Measurements from ENCODE around the gene PBX3.

Gene PBX3

DNA sequence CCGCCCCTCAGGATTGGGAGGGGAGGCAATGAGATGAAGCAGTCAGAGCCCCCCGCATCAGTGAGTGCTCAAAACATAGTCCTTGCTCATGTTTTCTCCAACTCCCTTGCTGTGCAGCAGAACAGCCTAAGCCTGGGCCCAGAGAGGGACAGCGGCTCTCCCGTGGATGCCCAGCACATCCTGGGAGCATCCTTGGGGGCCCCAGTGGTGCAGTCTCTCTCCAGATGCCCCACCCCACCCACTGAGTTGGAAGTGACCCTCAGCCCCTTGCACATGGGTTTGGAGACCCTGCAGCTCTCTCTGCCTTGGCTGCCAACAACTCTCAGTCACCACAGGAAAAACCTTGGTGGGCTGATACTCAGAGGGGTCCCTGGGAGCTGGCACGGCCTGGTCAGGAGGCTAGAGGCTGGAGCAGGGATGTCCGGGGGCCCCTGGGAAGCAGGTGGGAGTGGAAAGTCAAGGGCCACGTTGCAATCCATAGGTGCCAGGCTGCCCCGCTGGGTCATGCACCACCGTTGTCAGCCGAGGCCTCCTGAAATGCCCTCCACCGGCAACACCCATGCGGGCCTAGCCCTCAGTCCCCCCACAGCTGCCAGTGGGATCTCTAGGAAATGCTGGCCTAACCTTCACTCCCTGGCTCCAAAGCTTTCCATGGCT lies 242.5 kb downstream of the PBX3 start:
- TF ChIP-seq ZFX (IDR thresholded peaks at IDR 0.05): no peak
- TF ChIP-seq, protein P1, sequence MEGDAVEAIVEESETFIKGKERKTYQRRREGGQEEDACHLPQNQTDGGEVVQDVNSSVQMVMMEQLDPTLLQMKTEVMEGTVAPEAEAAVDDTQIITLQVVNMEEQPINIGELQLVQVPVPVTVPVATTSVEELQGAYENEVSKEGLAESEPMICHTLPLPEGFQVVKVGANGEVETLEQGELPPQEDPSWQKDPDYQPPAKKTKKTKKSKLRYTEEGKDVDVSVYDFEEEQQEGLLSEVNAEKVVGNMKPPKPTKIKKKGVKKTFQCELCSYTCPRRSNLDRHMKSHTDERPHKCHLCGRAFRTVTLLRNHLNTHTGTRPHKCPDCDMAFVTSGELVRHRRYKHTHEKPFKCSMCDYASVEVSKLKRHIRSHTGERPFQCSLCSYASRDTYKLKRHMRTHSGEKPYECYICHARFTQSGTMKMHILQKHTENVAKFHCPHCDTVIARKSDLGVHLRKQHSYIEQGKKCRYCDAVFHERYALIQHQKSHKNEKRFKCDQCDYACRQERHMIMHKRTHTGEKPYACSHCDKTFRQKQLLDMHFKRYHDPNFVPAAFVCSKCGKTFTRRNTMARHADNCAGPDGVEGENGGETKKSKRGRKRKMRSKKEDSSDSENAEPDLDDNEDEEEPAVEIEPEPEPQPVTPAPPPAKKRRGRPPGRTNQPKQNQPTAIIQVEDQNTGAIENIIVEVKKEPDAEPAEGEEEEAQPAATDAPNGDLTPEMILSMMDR (conservative IDR thresholded peaks at IDR 0.05): no peak
- no peak overlapping the region for H3K27ac ChIP-seq

DNA sequence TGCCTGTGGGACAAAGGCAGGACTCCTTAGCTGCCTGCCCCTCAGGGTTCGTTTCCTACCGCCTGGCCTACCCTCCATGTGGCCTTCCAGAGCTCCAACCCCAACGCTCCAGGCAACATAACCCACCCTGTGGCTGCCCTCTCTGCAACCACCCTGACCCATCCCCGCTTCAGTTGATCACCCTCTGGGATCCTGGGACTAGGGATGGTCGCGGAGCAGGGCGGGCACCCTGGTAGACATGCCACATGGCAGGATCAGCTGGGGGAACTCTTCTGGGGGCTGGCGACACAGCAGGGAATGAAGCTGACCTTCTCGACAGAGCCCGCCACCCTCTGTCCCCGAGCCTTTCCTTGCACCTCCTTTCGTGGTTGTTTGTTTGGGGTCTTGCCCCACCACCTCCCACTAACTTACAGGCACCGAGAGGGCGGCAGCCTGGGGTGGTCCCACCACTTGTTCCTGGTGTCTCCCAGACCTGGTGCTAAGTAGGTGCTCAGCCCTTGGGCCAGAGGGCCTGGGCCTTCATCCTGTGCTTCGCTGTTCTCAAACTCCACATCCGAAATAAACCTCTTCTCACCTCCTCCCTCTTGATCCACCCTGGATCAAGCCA lies 243.1 kb downstream of the PBX3 start:
- TF ChIP-seq, protein P1 (conservative IDR thresholded peaks at IDR 0.05): no peak
- H3K27ac ChIP-seq: no peak overlapping the region

DNA sequence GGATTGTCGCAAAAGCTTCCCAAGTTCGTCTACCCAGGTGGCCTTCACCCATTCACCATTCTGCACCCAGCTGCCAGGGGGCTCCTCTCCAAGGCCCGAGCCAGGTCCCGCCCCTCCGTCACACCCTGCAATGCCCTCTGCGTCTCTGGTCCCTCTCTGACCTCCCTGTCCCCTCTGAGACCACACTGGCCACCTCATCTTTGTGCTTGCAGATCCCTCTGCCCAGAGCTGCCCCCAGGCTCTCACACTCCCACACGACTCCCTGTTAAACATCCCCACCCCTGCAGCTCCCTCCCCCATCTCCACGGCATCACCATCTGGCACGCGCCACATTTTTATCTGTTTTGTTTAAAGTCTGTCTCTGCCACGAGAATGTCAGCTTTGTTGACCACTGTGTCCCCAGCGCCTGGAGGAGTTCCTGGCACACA lies 243.6 kb downstream of the PBX3 start:
- no peak for TF ChIP-seq ZFX (IDR thresholded peaks at IDR 0.05)
- TF ChIP-seq, protein P1 (conservative IDR thresholded peaks at IDR 0.05): no peak
- H3K27ac ChIP-seq: no peak overlapping the region

DNA sequence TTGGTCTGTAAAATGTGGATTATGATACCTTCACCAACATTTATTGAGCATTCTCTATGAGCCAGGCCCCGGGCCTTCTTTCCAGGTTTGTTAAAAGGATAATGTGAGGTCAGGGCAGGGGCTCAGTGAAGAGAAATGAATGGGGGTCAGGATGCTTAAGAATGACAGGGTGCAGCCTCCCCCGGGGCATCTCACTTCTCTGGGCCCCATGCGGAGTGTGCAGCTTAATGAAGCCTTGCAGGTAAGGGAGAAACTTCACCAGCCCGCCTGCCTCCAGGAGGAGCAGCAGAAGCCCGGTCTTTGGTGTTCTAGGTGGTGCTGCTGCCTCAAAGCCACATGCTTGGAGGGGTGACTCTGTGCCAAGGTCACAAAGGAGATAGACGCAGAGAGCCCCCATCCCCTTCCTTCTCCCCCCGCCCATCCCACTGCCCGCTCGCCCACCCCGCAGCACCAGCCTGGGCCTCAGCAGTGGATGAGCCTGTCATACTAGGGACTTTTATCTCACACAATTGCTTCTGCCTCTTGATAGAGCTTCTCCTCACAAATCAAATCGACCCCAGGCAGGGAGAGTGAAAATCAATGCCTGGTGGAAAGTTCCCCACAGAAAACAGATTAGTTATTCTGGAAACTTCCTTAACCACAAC lies 244.8 kb downstream of the PBX3 start:
- H3K27ac ChIP-seq: no peak overlapping the region
- TF ChIP-seq, protein P1 (conservative IDR thresholded peaks at IDR 0.05): no peak
- no peak for TF ChIP-seq ZFX (IDR thresholded peaks at IDR 0.05)

DNA sequence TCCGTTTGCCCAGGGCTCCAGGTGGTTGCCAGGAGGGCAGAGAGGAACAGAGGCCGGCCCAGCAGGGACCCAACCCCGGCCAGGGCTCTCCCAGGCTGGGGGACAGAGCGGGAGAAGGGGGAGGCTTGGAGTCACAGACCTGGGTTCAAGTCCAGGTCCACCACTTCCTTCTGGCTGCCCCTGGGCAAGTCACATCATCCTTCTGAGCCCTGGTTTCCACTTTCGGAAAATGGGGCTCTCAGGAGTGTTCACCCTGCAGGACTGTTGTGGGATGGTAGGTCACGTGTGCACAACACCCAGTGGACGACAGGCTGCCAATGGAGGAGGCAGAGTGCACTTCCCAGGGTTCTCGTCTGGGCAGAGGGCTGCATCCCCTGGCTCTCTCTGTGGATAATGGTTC lies 245.4 kb downstream of the PBX3 start:
- no peak overlapping the region for H3K27ac ChIP-seq
- no peak for TF ChIP-seq ZFX (IDR thresholded peaks at IDR 0.05)
- TF ChIP-seq, protein P1 (conservative IDR thresholded peaks at IDR 0.05): no peak

DNA sequence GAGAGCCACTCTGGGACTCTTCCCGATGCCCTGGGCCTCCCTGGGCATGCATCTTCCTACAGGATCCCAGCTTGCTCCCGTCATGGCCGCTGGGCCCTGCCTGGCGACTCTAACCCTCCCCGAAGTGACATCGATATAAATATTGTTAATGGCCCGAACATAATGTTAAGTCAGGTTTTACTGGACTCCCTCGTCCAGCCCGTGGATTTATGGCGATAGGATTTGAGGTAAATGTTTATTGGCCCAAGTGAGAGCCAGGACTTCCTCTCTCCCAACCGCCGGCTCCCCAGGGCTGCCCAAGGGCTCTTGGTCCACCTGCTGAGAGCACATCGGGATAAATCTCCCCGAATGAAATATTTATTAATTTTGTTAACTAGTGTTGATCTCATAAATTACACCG lies 246.3 kb downstream of the PBX3 start:
- no peak overlapping the region for H3K27ac ChIP-seq
- TF ChIP-seq, protein P1 (conservative IDR thresholded peaks at IDR 0.05): no peak
- no peak for TF ChIP-seq ZFX (IDR thresholded peaks at IDR 0.05)

All from C4-2B (cell line).